Parathyroid adenoma (tissue), 2 donors: Measurements from ENCODE around the gene AMHR2.

ENCODE experiments used
- H2AFZ ChIP-seq: fragments of 300-600 bp; sonication (generic); one replicate; pipeline ENCODE4 v1.7.0; 2017; ENCODE audit warnings: antibody characterized with exemption, mild to moderate bottlenecking
- H3K27ac ChIP-seq: fragments of 300-600 bp; sonication (generic); one replicate; pipeline ENCODE4 v1.7.0; 2017
- H3K27me3 ChIP-seq: fragments of 300-600 bp; sonication (generic); one replicate; pipeline ENCODE4 v1.7.0; 2017; ENCODE audit warnings: low read length; ENCODE audit not compliant: control insufficient read depth, insufficient read depth
- H3K36me3 ChIP-seq: fragments of 300-600 bp; sonication (generic); one replicate; pipeline ENCODE4 v1.7.0; 2017; ENCODE audit warnings: low read length; ENCODE audit not compliant: control insufficient read depth, insufficient read depth
- H3K4me1 ChIP-seq: fragments of 300-600 bp; sonication (generic); one replicate; pipeline ENCODE4 v1.7.0; 2017; ENCODE audit warnings: control low read depth
- H3K4me2 ChIP-seq: fragments of 300-600 bp; sonication (generic); one replicate; pipeline ENCODE4 v1.7.0; 2017; ENCODE audit warnings: low read length
- H3K4me3 ChIP-seq: fragments of 300-600 bp; sonication (generic); one replicate; pipeline ENCODE4 v1.7.0; 2017; ENCODE audit warnings: low read depth, low read length
- H3K79me2 ChIP-seq: fragments of 300-600 bp; sonication (generic); one replicate; pipeline ENCODE4 v1.7.0; 2017; ENCODE audit warnings: control low read depth
- H3K9ac ChIP-seq: fragments of 300-600 bp; sonication (generic); one replicate; pipeline ENCODE4 v1.7.0; 2017; ENCODE audit warnings: mild to moderate bottlenecking
- H3K9me3 ChIP-seq: fragments of 300-600 bp; sonication (generic); one replicate; pipeline ENCODE4 v1.7.0; 2017; ENCODE audit warnings: low read length; ENCODE audit not compliant: control insufficient read depth
- CTCF ChIP-seq: fragments of 300-600 bp; sonication (generic); IDR thresholded peaks from one replicate; pipeline ENCODE4 v1.7.0; 2017; ENCODE audit warnings: antibody characterized with exemption, mild to moderate bottlenecking
- donor health status: primary hyperparathyroidism.

AMHR2 gene

GRCh38 chr12:53464685-53465418 lies 41.2 kb downstream of the AMHR2 start:
- no peaks in the 10 kb centered on the region for H3K27me3 ChIP-seq
- no peak overlapping the region for H3K4me3 ChIP-seq
- H2AFZ ChIP-seq: no peak overlapping the region
- no peak overlapping the region for H3K9ac ChIP-seq
- H3K9me3 ChIP-seq: no peaks in the 10 kb centered on the region
- TF ChIP-seq CTCF: no peak
- peaks cover 44% of the 10 kb centered on the region for H3K79me2 ChIP-seq
- H3K36me3 ChIP-seq: no peaks in the 10 kb centered on the region
- H3K27ac ChIP-seq: no peak overlapping the region
- peaks cover 13% of the 10 kb centered on the region for H3K4me1 ChIP-seq
- H3K4me2 ChIP-seq: no peak overlapping the region

GRCh38 chr12:53465679-53466078 lies 42.0 kb downstream of the AMHR2 start:
- H3K9ac ChIP-seq: no peak overlapping the region
- no peak overlapping the region for H3K4me2 ChIP-seq
- peaks cover 36% of the 10 kb centered on the region for H3K79me2 ChIP-seq
- no peak for TF ChIP-seq CTCF
- H3K36me3 ChIP-seq: no peaks in the 10 kb centered on the region
- H3K9me3 ChIP-seq: no peaks in the 10 kb centered on the region
- no peaks in the 10 kb centered on the region for H3K27me3 ChIP-seq
- H3K4me3 ChIP-seq: no peak overlapping the region
- H3K4me1 ChIP-seq: peaks cover 11% of the 10 kb centered on the region
- H3K27ac ChIP-seq: no peak overlapping the region
- no peak overlapping the region for H2AFZ ChIP-seq

DNA sequence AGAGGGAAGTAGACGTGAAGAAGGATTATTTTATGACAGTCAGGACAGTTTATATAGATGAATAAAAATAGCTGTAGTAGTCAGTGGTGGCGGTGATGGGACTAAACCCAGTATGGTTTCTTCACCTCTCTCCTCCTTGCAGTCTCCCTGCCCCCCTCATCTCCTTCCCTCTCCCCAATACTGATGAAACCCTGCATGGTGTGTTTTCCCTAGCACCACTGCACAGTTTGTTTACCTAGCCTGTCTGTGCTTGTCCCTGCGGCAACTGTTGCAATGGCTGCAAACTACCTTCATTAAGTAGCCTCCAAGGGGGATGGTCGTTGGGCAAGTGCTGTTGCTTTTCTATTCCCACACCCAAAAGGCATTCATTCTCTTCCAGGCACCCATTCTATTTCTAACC lies 43.0 kb downstream of the AMHR2 start:
- H3K9ac ChIP-seq: no peak overlapping the region
- no peak overlapping the region for H3K4me3 ChIP-seq
- peaks cover 30% of the 10 kb centered on the region for H3K79me2 ChIP-seq
- peaks cover 3% of the 10 kb centered on the region for H3K4me1 ChIP-seq
- no peaks in the 10 kb centered on the region for H3K36me3 ChIP-seq
- TF ChIP-seq CTCF: no peak
- H3K9me3 ChIP-seq: no peaks in the 10 kb centered on the region
- no peak overlapping the region for H3K4me2 ChIP-seq
- no peak overlapping the region for H3K27ac ChIP-seq
- H2AFZ ChIP-seq: no peak overlapping the region
- no peaks in the 10 kb centered on the region for H3K27me3 ChIP-seq

DNA sequence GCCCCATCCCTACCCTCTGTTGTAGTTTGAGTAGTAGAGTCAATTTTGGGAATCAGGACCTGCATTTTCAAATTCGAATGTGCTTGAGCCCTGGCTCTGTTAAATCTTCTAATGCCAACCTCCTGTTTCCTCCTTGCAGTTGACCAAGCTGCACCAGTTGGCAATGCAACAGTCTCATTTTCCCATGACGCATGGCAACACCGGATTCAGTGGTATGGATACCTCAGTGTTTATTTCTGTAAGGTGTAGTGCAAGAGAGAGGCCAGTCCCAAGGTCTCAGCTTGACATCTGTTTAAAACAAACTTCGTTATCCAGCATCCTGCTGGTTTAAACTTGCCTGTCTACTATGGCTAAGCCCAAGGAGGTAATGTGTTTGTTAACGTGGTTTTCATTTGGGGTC lies 43.4 kb downstream of the AMHR2 start:
- Histone ChIP-seq H3K4me2 (no peak overlapping the region), H3K4me3 (no peak overlapping the region), H3K27me3 (no peaks in the 10 kb centered on the region), H3K9ac (no peak overlapping the region), H3K4me1 (peaks cover 7% of the 10 kb centered on the region), H3K36me3 (no peaks in the 10 kb centered on the region), H3K79me2 (peaks cover 30% of the 10 kb centered on the region), H3K27ac (no peak overlapping the region), H2AFZ (no peak overlapping the region), H3K9me3 (no peaks in the 10 kb centered on the region)
- no peak for TF ChIP-seq CTCF

DNA sequence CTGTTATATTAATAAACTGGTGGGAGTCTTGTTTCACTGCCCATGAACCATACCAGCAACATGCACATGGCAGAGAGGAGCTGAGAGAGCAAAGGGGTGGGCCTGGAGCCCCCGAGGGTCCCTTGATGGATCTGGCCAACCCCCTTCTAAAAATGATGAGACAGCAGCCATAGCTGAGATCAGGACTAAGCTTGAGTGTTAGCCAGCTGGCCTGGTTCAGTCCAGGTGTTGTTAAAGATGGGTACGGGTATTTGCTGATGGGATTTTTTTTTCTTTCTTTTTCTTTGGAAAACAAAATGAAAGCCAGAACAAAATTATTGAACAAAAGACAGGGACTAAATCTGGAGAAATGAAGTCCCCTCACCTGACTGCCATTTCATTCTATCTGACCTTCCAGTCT lies 44.2 kb downstream of the AMHR2 start:
- H3K27ac ChIP-seq: no peak overlapping the region
- no peak for TF ChIP-seq CTCF
- H3K36me3 ChIP-seq: no peaks in the 10 kb centered on the region
- peaks cover 24% of the 10 kb centered on the region for H3K79me2 ChIP-seq
- H3K4me3 ChIP-seq: no peak overlapping the region
- H3K9ac ChIP-seq: no peak overlapping the region
- H3K9me3 ChIP-seq: no peaks in the 10 kb centered on the region
- peaks cover 13% of the 10 kb centered on the region for H3K4me1 ChIP-seq
- no peak overlapping the region for H3K4me2 ChIP-seq
- no peaks in the 10 kb centered on the region for H3K27me3 ChIP-seq
- no peak overlapping the region for H2AFZ ChIP-seq
